HL-60/S4 treated with phorbol 12-myristate 13-acetate at 8.2 ng/mL for 4 days and 3 days (cell line): ENCODE results near the gene WNT16.
"Not testable (repeated sequence)": the region's sequence is repeated elsewhere in the genome, so short reads cannot be mapped to it uniquely, and the experiment has no call there.

Experiments
- in situ Hi-C: fragments of 300-500 bp; cut with MboI; formaldehyde crosslinking; loops from 2 replicates; pipeline ENCODE4 v1.15.0; 2022; ENCODE audit warnings: low sequenced_read_pairs

Gene WNT16

GRCh38 chr7:121305109-121305508, 23.7 kb upstream of the WNT16 start:
- in situ Hi-C loops = no loop called here

GRCh38 chr7:121306565-121306964, 22.2 kb upstream of the WNT16 start:
- in situ Hi-C loops = no loop called here

- in situ Hi-C loops = no loop called here
These were observed 21.7 kb upstream of the WNT16 start for GRCh38 chr7:121307021-121307574.

- in situ Hi-C loops = no loop called here
These were observed 15.5 kb upstream of the WNT16 start for GRCh38 chr7:121313220-121313792.

- in situ Hi-C loops = no loop called here
These were observed 14.8 kb upstream of the WNT16 start for GRCh38 chr7:121313793-121314676.

GRCh38 chr7:121315170-121315569, 13.6 kb upstream of the WNT16 start:
- in situ Hi-C loops = not testable (repeated sequence)

GRCh38 chr7:121322460-121322859, 6.3 kb upstream of the WNT16 start:
- in situ Hi-C loops = no loop called here

- in situ Hi-C loops = no loop called here
These were observed 5.1 kb upstream of the WNT16 start for GRCh38 chr7:121323515-121324302.

- in situ Hi-C loops = no loop called here
These were observed 1.1 kb upstream of the WNT16 start for GRCh38 chr7:121327671-121328070.

- in situ Hi-C loops = no loop called here
These were observed 622 bp downstream of the WNT16 start for GRCh38 chr7:121329191-121330052.

- in situ Hi-C loops = no loop called here
These were observed 1.4 kb downstream of the WNT16 start for GRCh38 chr7:121330053-121330833.

GRCh38 chr7:121331048-121331447, 2.2 kb downstream of the WNT16 start:
- in situ Hi-C loops = no loop called here

GRCh38 chr7:121331574-121331973, 2.8 kb downstream of the WNT16 start:
- in situ Hi-C loops = no loop called here

GRCh38 chr7:121334376-121334775, 5.6 kb downstream of the WNT16 start:
- in situ Hi-C loops = no loop called here

- in situ Hi-C loops = no loop called here
These were observed 6.3 kb downstream of the WNT16 start for GRCh38 chr7:121334875-121335648.

- in situ Hi-C loops = no loop called here
These were observed 7.8 kb downstream of the WNT16 start for GRCh38 chr7:121336579-121336978.

- in situ Hi-C loops = no loop called here
These were observed 8.6 kb downstream of the WNT16 start for GRCh38 chr7:121337398-121337797.

GRCh38 chr7:121339082-121339481, 10.3 kb downstream of the WNT16 start:
- in situ Hi-C loops = no loop called here

GRCh38 chr7:121341933-121342332, 13.1 kb downstream of the WNT16 start:
- in situ Hi-C loops = no loop called here
